ENCODE data around the gene NAT16. TPM values are rescaled to one million over a fixed set of nuclear protein-coding genes. Genes with fewer than 3 reads are reported as not detected.

NAT16 gene
- total and polyA plus RNA-seq, 2 of the 13 experiments (the other 11 are each of a cell fraction or from before 2014, with no cell fraction given) = 0.04 TPM; not detected in 1

GRCh38 chr7:101201695-101202602 is 21.9 kb upstream of the NAT16 start (continued):
- no peak for TF ChIP-seq THAP8 (CRISPR knock-in tag; IDR thresholded peaks at IDR 0.05; ENCODE audit: borderline replicate concordance)
- no peak for TF ChIP-seq KDM1A (CRISPR knock-in tag; IDR thresholded peaks at IDR 0.05)
- TF ChIP-seq TBX2 (CRISPR knock-in tag; IDR thresholded peaks at IDR 0.05; ENCODE audit: borderline replicate concordance) = no peak; the same call in none of the 2 replicates
- 0 out of 2 replicates have a peak, but pooled peaks have one; percentile 61 for TF ChIP-seq WIZ (CRISPR knock-in tag; IDR thresholded peaks at IDR 0.05)
- no peak for TF ChIP-seq ZC3H13 (CRISPR knock-in tag; IDR thresholded peaks at IDR 0.05)
- TF ChIP-seq SP5 (CRISPR knock-in tag; IDR thresholded peaks at IDR 0.05; ENCODE audit: borderline replicate concordance, low read depth) = no peak
- TF ChIP-seq SIN3B (IDR thresholded peaks at IDR 0.05; ENCODE audit: low read length) = no peak
- no peak for TF ChIP-seq ATF3 (CRISPR knock-in tag; IDR thresholded peaks at IDR 0.05)
- no peak for TF ChIP-seq HMGXB3 (CRISPR knock-in tag; IDR thresholded peaks at IDR 0.05; ENCODE audit: borderline replicate concordance)
- TF ChIP-seq ZNF549 (CRISPR knock-in tag; IDR thresholded peaks at IDR 0.05) = no peak
- no peak for TF ChIP-seq SOX13 (IDR thresholded peaks at IDR 0.05)
- peak in 1 of 2 experiments; percentile 23; a peak in 1 of 4 replicates for TF ChIP-seq SOX13 (CRISPR knock-in tag; conservative IDR thresholded peaks at IDR 0.05 in 1 of 2, IDR thresholded peaks at IDR 0.05 in 1 of 2)
- TF ChIP-seq NCOA2 (CRISPR knock-in tag; IDR thresholded peaks at IDR 0.05) = no peak; the same call in 1 of the 2 replicates
- TF ChIP-seq ZNF292 (CRISPR knock-in tag; IDR thresholded peaks at IDR 0.05; ENCODE audit: borderline replicate concordance, low read depth) = no peak; the same call in 1 of the 2 replicates
- 0 out of 2 replicates have a peak, but pooled peaks have one; percentile 32 for TF ChIP-seq GZF1 (CRISPR knock-in tag; IDR thresholded peaks at IDR 0.05)
- TF ChIP-seq SMAD9 (CRISPR knock-in tag; IDR thresholded peaks at IDR 0.05) = no peak
- TF ChIP-seq ZBTB37 (CRISPR knock-in tag; IDR thresholded peaks at IDR 0.05) = no peak
- TF ChIP-seq ZNF580 (CRISPR knock-in tag; IDR thresholded peaks at IDR 0.05; ENCODE audit: borderline replicate concordance, low read depth) = peak; percentile 81; the same call in 1 of the 2 replicates
- peak; percentile 48 for TF ChIP-seq ZNF18 (CRISPR knock-in tag; IDR thresholded peaks at IDR 0.05; ENCODE audit: insufficient replicate concordance)
- TF ChIP-seq ATAD3A (CRISPR knock-in tag; IDR thresholded peaks at IDR 0.05) = no peak
